HL-60/S4 (cell line): ENCODE results near the gene USP5.

Source experiments
- in situ Hi-C: fragments of 300-500 bp; cut with MboI; formaldehyde crosslinking; loops from 2 replicates; pipeline ENCODE4 v1.14.3; 2022; ENCODE audit warnings: low sequenced_read_pairs

Gene USP5

DNA sequence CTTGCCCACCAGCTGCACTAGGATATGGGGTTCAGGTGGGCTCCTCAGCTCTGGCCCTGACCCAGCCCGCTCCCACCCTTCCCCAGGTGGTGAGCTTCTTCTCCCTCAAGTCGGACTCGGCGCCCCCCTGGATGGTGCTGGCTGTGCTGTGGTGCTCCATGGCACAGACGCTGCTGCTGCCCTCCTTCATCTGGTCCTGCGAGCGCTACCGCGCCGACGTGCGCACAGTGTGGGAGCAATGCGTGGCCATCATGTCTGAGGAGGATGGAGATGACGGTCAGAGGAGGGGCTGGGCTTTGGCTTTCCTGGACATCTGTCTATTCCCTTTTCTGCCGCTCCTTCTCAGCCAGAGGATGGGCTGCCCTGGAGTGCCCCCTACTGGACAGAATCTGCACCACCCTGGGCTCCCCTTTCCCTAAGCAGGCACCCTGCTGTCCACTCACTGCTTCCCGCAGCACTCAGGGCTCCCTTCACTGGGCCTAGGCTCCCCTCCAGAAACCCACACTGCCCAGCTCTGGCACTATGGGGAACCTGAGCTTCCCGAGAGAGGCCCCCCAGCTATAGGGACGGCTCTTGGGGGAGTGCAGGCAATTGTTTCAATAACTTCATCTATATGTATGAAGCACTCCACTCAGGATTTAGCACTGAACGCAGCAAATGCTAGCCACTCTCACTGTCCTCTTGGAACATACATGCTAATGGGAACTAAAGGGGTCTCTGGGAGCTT is 26.4 kb upstream of the USP5 start:
- in situ Hi-C loops = loop anchor here (5.0 kb wide), 1 partner anchor 73 kb away; the partner anchor contains the start of gene MLF2

DNA sequence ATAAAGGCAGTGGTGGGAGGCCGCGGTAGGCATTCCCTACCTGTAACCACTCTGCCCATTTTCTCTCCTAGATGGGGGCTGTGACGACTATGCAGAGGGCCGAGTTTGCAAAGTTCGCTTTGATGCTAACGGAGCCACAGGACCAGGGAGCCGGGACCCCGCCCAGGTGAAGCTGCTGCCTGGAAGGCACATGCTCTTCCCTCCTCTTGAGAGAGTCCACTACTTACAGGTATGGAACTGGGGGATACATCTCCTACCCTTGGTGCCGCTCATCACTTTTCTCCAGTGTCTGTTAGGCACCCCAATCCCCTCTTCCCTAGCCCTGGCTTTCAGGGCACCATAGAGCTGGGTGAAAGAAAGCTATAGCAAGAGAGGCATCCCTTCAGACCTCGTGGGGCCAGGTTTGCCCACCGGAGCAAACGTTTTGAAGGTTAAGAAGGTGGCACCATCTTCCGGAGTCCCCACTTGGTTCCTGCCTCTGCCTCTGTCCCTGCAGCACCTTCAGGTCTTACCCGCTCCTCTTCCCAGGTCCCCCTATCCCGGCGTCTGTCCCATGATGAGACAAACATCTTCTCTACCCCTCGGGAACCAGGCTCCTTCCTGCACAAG is 25.7 kb upstream of the USP5 start:
- in situ Hi-C loops = loop anchor here (5.0 kb wide), 1 partner anchor 74 kb away; the partner anchor contains the start of gene MLF2

DNA sequence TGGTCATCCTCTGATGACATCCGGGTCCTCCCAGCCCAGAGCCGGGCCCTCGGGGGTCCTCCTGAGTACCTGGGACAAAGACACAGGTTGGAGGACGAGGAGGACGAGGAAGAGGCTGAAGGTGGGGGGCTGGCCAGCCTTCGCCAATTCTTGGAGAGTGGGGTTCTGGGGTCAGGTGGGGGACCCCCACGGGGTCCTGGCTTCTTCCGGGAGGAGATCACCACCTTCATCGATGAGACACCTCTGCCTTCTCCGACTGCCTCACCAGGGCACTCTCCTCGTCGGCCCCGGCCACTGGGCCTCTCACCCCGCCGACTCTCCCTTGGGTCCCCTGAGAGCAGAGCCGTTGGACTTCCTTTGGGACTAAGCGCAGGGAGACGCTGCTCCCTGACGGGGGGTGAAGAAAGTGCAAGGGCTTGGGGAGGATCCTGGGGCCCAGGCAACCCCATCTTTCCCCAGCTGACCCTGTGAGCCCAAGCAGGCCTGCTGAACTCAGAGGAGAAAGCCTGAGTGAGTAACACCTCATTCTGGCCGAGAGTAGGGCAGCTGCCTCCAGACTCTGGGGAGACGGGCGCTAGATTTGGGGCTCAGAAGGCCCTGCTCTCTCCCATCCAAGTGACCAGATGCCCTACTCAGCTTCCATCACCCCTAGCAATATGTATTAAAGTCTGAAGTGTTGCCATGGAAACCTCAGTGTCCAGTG is 25.1 kb upstream of the USP5 start:
- in situ Hi-C loops = loop anchor here (5.0 kb wide), 1 partner anchor 75 kb away; the partner anchor contains the start of gene MLF2

DNA sequence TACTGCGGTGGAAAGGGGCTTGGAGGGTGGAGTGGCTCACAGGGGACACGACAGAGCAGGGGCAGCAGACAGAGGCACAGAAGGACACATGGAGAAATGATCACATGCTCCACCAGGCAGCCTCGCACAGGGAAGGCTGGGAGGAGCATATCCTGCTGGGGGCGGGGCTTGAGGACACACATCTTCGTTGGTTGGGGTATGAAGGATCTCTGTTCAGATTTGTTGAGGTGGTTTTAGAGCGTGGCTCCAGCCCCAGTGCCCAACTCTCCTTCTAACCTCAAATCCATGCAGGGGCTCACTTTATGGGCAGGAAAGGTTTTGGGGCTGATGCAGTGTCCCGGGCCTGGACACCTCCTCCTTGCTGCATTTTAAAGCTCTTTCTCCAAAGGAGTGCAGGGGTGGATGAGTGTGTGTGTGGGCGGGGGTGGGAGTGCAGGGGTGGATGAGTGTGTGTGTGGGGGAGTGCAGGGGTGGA is 24.5 kb upstream of the USP5 start:
- in situ Hi-C loops = loop anchor here (5.0 kb wide), 1 partner anchor 75 kb away; the partner anchor contains the start of gene MLF2

DNA sequence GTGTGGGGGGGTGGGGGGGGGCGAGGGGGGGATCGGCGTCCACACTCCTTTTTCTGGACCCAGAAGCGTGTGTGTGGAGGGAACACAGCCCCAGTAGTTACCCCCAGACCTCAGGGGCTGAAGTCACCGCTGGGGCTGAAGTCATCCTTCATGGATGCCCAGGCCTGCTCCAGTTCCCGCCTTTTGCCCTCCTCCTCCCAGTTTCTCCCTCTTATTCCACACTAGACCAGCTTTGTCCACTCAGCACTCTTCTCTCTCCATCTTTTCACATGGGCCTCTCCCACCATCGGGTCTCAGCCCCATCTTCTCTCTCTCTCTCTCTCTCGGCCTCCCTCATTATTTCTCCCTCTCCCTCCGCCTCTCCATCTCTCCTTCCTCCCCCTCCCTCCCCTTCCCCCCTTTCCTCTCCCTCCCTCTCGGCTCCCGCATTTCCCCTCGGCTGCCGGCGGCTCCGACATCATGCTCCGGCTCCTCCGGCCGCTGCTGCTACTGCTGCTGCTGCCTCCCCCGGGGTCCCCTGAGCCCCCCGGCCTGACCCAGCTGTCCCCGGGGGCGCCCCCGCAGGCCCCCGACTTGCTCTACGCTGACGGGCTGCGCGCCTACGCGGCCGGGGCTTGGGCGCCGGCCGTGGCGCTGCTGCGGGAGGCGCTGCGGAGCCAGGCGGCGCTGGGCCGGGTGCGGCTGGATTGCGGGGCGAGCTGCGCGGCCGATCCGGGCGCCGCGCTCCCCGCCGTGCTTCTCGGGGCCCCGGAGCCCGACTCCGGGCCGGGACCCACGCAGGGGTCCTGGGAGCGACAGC is 23.8 kb upstream of the USP5 start, which contains the start of gene P3H3:
P3H3 (plus strand) TSS at position 426 of the 799 bp plus-strand sequence; CDS start at position 460, 34 bp downstream.
- in situ Hi-C loops = loop anchor here (5.0 kb wide), 1 partner anchor 76 kb away; the partner anchor contains the start of gene MLF2

DNA sequence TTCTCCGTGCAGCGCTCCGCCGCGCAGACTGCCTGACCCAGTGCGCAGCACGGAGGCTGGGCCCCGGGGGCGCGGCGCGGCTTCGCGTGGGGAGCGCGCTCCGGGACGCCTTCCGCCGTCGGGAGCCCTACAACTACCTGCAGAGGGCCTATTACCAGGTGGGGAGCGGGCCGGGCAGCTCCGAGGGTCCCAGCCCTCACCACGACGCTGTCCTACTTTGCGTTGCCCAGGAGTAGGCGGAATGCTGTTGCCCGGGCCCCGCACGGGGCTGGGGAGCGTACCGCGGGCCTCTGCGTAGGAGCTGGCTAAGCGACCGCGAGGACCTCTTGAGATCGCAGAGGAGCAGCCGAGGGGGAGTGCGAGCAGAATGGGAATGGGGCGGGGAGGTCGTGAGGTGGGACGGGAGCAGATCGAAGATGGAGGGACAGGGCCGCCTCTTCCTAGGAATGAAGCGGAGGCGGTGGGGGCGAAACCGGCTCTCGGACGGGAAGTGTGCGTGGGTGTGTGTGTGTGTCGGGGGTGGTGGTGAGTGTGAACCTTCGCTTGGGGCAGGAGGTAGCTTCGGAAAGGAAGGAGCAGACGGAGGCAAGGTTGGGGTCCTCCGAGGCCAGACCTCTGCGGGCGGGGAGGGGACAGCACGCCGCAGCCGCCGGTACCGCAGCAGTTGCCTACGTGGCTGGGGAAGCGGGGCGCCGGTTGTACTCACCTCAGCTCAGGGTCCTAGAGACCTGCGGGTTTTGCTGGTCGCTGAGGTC is 23.0 kb upstream of the USP5 start:
- in situ Hi-C loops = loop anchor here (5.0 kb wide), 1 partner anchor 77 kb away; the partner anchor contains the start of gene MLF2

DNA sequence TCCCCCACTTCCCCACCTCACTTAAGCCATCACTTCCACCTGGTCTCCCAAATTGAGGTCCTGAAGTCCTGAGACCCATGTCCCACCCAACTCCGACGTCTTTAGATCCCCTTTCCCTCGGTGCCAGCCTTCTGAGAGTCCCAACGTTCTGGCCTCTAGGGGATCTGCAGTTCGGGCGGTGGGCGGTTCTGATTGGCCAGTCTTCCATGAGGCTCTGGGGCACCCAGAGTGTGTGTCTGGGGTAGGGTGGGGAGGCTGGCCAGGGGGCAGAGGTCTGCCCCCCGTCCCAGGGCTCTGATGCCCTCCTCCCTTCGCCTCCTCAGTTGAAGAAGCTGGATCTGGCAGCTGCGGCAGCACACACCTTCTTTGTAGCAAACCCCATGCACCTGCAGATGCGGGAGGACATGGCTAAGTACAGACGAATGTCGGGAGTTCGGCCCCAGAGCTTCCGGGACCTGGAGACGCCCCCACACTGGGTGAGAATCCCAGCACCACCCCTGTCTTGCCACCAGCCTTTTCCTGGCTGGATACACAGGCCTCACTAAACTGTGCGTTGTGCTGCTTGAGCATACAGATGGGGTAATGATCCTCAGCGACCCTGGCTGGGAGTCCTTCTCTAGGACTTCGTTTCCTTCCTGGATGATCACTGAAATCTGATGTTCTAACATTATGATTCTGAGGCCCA is 22.3 kb upstream of the USP5 start:
- in situ Hi-C loops = loop anchor here (5.0 kb wide), 1 partner anchor 77 kb away; the partner anchor contains the start of gene MLF2

DNA sequence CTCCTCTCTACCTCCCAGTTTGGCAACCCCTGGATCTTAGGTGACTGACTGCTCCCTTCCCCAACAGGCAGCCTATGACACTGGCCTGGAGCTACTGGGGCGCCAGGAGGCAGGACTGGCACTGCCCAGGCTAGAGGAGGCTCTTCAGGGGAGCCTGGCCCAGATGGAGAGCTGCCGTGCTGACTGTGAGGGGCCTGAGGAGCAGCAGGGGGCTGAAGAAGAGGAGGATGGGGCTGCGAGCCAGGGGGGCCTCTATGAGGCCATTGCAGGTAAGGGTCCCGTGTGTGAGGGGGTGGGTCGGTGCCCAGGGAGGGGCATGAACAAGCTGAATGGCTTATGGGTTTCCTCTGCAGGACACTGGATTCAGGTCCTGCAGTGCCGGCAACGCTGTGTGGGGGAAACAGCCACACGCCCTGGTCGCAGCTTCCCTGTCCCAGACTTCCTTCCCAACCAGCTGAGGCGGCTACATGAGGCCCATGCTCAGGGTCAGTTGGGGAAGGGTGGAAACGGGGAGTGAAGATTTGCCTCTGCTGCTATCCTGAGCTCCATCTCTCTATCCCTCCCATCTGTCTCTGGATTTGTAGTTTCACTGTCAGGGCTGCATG is 21.6 kb upstream of the USP5 start:
- in situ Hi-C loops = no loop called here

DNA sequence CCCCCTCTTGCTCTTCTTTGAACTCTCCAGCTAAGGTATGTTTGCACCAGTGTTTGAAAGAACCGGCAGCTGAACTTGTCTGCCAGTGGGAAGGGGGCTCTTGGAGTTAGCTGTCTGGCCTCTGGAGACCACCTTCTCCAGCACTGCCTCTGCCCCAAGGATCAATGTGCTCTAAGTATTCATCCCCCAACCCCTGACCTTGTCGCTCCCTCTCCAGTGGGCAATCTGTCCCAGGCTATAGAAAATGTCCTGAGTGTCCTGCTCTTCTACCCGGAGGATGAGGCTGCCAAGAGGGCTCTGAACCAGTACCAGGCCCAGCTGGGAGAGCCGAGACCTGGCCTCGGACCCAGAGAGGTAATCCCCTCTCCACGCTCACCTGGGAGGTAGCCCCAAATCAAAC is 21.0 kb upstream of the USP5 start:
- in situ Hi-C loops = no loop called here

DNA sequence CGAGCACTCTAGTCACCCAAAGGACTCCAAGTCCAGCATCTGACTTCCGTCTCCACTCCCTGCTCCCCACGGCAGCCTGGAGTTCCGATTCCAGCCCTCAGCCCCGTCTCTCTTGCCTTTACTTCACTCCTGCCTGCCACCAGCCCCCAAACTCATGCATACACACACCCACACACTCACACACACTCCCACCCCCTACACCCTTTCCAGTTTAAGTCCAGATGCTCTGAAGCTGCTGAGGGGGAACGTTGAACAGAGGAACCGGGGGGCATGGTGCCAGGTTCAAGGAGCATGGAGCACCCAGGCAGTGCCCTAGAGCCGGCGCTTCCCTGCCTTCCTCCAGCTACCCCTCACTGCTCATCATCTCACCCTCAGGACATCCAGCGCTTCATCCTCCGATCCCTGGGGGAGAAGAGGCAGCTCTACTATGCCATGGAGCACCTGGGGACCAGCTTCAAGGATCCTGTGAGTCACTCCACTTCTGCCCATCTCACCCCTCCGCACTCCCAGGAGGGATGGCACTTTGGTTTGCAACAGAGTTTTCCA is 20.4 kb upstream of the USP5 start:
- in situ Hi-C loops = no loop called here

DNA sequence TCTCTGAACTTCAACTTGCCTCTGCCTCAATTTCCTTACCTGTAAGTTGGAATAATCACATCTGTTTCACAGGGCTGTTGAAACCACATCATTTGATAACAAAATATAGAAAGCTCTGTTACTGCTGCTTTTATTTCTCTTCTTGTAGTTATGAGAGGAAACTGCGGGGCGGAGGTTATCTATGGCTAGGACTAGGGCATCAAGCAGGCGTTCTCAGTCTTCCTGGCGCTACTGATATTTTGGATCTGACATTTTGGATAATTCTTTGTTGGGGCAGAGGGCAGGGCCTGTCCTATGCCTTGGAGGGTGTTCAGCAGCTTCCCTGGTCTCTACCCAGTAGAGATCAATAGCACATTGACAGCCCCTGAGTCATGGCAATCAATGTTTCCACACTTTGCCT is 19.8 kb upstream of the USP5 start:
- in situ Hi-C loops = no loop called here

DNA sequence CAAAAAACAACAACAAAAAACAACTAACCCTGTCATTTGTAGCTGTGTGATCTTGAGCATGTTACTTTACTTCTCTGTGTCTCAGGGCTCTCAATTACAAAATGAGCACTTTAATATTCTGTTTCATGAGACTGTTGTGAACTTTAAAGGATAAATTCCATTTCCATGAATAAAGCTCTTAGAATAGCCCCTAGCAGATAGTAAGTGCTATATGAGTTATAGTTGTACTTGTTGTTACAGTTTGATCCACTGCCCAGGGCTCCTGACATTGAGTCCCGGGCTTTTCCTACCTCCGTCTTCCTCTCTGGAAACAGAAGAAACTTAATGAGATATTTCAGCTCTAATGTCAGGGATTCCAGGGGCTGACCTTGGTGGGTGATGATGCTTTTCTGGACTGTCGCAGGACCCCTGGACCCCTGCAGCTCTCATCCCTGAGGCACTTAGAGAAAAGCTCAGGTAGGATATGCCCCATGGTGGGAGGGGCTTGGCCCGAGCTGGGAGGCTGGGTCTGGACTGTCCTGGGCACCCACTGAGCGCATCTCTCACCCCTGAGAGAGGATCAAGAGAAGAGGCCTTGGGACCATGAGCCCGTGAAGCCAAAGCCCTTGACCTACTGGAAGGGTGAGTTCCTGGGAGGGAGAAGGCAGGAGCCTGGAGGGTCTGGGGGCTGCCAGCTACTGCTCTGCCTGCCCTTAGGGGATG is 18.6 kb upstream of the USP5 start:
- in situ Hi-C loops = no loop called here

DNA sequence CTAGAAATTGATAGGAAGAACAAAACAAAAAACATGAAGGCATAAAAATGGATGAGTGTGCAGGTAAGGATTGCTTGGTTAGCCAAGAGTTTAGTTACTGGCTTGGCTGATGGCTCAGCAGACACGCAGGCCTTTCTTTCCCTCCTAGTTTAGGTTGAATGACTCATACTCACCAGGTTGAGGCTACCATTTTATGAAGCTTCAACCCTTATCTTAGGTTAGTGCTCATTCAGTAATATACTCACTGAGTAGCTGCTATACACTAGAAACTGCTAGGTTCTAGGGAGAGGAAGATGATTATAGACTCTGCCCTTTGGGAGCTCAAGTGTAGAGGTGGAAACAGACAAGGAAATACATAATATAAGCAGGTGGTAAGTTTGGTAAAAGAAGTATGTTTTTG is 17.7 kb upstream of the USP5 start:
- in situ Hi-C loops = no loop called here

DNA sequence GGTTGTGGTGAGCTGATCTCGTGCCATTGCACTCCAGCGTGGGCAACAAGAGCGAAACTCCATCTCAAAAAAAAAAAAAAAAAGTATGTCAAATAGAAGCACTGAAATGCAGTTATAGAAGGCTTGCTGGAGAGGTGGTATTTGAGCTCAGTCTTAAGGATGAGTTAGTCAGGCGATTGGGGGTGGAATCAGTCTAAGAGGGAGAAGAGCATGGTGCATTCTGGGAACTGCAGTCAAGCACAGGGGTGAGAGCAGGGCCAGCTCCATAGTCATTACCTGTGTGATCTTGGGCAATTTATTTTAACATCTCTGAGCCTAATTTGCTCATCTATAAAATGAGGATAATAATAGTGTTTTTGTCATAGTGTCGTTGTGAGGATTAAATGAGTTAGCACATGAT is 17.1 kb upstream of the USP5 start:
- in situ Hi-C loops = no loop called here

DNA sequence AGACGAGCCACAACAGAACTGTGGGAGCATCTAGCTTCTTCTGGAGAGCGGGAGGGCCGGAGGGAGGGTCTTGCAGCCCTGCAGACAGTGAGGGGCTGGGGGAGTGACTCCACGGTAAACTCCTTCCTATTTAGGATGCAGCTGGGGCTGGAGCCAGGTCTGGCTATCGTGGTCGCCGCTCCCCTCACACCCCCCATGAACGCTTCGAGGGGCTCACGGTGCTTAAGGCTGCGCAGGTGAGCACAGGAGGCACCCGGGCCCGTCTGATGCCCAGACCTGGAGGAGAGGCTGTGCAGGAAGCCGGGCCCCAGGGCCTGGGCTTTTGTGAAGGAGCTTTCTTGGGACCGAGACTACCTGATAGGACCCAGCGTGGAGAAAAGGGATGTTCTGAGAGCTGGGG is 15.1 kb upstream of the USP5 start:
- in situ Hi-C loops = no loop called here

DNA sequence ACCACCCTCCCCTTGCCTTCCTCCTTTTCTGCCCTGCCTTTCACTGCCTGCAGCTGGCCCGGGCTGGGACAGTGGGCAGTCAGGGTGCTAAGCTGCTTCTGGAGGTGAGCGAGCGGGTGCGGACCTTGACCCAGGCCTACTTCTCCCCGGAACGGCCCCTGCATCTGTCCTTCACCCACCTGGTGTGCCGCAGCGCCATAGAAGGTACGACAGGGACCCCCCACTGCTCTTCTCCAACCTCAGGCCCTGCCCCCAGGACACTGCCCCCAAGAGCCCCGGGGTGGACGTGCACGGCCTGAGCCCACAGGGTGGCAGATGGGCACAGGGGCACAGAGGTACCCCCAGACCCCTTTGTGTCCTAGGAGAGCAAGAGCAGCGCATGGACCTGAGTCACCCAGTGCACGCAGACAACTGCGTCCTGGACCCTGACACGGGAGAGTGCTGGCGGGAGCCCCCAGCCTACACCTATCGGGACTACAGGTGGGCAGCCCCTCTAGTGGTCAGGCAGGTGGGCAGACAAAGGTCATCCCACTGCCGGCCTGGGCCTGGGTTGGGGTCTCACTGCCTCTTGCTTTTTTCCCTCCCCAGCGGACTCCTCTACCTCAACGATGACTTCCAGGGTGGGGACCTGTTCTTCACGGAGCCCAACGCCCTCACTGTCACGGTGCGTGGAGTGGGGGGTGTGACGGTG is 14.4 kb upstream of the USP5 start:
- in situ Hi-C loops = no loop called here

DNA sequence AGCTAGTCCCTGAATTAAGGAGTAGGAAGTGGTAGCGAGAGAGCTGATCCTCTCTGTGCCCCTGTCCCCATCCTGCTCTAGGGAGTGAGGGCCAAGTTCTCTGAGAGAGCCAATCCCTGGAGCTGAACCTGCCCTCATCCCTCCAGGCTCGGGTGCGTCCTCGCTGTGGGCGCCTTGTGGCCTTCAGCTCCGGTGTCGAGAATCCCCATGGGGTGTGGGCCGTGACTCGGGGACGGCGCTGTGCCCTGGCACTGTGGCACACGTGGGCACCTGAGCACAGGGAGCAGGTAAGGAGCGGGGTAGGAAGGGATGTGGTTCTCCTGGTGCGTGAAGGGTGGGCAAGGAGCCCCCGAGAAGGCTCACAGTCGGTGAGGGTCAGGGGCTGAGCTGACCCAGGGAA is 13.1 kb upstream of the USP5 start:
- in situ Hi-C loops = no loop called here
